Measurements from ENCODE around the gene STMP1.

- TF ChIP-seq POLR2AphosphoS5 (IDR thresholded peaks at IDR 0.05; ENCODE audit: low read depth, low read length) (no peak), TAF1 (IDR thresholded peaks at IDR 0.05; ENCODE audit: borderline replicate concordance, low read depth, low read length) (no peak), POLR2A (IDR thresholded peaks at IDR 0.05; ENCODE audit: low read depth, low read length) (no peak)
These were observed 52.3 kb downstream of the STMP1 start for GRCh38 chr7:135714534-135715009.

Data from GM12892 (cell line).